GM21723 (cell line): ENCODE results near the gene GPER1.

ENCODE experiments used
- ATAC-seq: cut with Tn5 transposase; IDR thresholded peaks from one replicate; pipeline ENCODE4 v1.9.1; 2021; ENCODE audit warnings: mild to moderate bottlenecking, moderate library complexity; ENCODE audit not compliant: unreplicated experiment

The GPER1 gene

DNA sequence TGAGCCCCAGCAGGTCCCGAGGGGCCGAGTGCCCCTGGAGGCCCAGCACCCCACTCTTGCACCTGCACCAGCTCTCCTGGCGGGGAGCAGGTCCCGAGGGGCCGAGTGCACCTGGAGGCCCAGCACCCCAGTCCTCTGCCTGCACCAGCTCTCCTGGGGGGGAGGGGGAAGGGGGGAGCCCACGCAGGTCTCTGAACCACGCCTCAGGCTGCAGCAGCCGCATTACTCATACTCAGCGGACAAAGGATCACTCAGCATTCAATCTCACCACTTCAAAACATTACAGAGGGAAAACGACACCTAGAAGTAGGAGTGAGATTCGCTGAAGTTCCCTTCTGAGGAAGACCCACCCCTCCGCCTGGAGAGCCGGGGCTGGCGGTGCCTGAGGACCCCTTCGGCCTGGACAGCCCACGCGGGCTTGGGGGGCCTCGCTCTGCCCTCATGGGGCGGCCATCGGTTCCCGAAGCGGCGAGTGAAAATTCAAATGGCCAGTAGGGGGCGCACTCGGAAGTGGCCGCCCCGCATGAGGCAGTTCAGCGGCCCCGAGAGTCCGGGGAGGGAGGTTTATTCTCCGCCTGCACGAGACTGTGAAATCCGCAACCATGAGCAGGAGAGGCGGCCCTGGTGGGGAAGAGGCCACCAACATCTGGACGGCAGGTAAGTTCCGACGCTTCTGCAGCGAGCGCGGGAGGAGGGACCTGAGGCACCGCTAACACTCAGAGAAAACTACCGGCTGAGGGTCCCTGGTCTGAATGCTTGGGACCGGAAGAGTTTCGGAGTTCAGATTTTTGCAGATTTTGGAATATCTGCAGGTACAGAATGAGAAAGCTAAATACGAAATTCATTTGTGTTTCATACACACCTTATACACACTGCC lies 1.1 kb upstream of the GPER1 start:
- peak; percentile 87 for ATAC-seq

GRCh38 chr7:1087465-1087814 lies 473 bp upstream of the GPER1 start:
- no peak for ATAC-seq

GRCh38 chr7:1090236-1090635 lies 2.3 kb downstream of the GPER1 start:
- ATAC-seq, result no peak

GRCh38 chr7:1090686-1091643 lies 3.1 kb downstream of the GPER1 start:
- ATAC-seq, result no peak

DNA sequence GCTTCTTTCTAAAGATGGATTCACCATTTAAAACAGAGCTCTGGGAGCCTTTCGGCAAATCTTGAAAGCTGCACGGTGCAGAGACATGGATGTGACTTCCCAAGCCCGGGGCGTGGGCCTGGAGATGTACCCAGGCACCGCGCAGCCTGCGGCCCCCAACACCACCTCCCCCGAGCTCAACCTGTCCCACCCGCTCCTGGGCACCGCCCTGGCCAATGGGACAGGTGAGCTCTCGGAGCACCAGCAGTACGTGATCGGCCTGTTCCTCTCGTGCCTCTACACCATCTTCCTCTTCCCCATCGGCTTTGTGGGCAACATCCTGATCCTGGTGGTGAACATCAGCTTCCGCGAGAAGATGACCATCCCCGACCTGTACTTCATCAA lies 3.7 kb downstream of the GPER1 start:
- no peak for ATAC-seq

DNA sequence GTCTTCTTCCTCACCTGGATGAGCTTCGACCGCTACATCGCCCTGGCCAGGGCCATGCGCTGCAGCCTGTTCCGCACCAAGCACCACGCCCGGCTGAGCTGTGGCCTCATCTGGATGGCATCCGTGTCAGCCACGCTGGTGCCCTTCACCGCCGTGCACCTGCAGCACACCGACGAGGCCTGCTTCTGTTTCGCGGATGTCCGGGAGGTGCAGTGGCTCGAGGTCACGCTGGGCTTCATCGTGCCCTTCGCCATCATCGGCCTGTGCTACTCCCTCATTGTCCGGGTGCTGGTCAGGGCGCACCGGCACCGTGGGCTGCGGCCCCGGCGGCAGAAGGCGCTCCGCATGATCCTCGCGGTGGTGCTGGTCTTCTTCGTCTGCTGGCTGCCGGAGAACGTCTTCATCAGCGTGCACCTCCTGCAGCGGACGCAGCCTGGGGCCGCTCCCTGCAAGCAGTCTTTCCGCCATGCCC lies 4.3 kb downstream of the GPER1 start:
- no peak for ATAC-seq

GRCh38 chr7:1092806-1093501 lies 5.0 kb downstream of the GPER1 start:
- no peak for ATAC-seq

- ATAC-seq, result no peak
These were observed 5.6 kb downstream of the GPER1 start for GRCh38 chr7:1093502-1093843.

DNA sequence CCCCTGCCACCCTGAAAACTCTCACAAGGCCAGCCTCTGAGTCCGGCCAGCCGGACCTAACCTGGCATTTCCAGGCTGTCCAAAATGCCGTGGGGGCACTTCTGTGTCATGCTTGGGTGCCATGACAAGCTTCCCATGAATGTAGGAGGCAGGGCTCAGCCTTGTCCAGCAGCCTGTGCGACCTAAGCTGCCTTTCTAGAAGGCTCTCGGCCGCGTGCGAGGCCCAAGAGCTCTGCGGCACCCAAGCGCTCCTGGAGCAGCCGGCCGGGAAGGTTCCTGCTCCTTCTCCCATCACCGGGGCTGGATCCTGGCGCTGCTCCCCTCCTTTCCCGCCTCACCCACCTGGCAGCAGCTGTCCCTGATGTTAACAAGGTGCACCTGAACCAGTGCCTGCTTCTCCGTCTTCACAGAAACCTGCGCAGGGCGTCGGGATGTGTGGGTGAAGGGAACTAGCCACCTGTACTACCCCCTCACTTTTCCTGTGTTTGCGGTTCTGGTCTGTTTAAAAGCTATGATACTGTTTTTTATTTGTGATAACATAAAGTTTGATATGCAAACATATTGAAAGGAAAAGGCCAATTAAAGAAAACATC lies 6.1 kb downstream of the GPER1 start:
- no peak for ATAC-seq

GRCh38 chr7:1094870-1095269 lies 7.0 kb downstream of the GPER1 start:
- no peak for ATAC-seq

- no peak for ATAC-seq
These were observed 7.8 kb downstream of the GPER1 start for GRCh38 chr7:1095621-1096155.

DNA sequence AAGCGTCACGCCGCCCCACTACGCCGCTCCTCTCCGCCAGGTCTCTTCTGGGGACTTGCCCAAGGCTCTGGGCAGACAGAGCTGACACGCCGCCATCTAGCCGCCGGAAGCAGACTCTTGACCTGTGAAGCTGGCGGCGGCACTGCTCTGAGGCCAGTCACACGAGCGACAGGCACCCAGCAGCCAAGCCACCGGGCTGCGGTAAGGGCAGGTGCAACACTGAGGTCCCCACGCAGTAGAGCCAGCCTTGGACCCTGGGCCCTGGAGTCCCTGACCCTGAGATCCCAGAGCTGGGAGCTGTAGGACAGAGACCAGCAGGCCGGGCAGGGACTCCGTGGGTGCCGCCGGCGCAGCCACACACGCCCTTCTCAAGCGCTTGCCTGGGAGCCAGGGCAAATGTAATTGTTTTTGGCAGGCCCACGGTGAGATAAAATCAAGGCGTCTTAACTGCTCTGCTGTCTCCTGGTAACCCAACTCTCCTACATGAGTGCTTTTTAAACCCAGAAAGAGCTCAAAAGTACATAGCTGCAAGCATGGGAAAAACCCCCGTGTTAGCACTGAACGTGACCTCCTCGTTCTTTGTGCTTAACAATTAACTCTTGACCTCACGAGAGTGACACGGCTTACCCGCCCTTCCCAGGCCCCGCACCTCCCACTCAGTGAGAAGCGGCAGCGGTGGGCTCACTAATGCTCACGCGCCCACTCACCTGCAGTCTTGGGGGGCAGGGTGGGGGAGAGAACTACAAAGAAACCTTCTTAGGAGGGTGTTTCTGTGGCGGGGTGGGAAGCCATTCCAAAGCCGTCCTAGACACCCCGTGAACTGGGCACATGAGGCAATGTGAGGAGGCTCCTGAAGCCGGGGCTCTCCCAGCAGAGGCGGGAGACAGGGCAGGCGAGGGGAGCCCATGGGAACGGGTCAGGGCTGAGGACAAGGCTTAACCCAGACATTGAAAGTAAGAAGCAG lies 8.5 kb downstream of the GPER1 start:
- no peak for ATAC-seq

- no peak for ATAC-seq
These were observed 9.2 kb downstream of the GPER1 start for GRCh38 chr7:1097120-1097504.

GRCh38 chr7:1098243-1099153 lies 10.6 kb downstream of the GPER1 start:
- ATAC-seq, result no peak

- ATAC-seq, result no peak
These were observed 11.2 kb downstream of the GPER1 start for GRCh38 chr7:1099154-1099542.

DNA sequence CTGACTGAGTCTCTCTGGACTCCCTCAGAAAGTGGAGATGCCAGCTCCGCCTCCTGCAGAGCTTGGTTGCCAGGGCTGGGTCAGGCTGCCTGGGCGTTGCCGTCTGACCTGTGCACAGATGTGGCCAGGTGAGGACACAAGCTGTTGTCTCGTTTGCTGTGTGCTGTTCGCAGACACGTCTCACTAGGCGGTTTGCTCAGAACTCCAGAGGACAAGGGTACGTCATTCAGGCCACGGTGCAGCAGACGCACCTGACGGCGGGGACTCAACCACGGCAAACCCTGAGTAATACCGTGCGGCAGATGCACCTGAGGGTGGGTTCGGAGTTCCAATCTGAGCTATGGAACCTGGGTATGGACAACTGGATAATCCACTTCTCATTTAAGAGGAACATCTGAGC lies 11.7 kb downstream of the GPER1 start:
- ATAC-seq, result no peak

DNA sequence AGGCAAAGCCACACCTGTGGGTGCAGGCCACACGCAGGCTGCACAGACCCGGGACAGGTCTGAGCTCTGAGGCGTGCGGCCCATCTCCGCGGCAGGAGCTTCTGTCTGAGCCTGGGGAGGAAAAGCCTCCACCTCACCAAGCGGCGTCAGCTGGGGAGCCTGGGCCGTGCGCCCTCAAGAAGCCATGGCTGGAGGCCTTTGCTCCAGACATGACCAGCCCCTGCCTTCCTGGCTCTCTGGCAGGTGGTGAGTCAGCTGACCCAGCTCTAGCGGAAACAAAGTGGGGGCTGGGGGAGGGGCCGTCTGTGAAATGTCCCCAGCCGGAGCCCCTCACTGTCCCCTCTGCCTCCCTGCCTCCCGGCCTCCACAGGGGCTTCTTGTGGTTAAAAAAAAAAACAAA lies 12.5 kb downstream of the GPER1 start:
- ATAC-seq, result no peak

GRCh38 chr7:1100834-1101562 lies 13.1 kb downstream of the GPER1 start:
- no peak for ATAC-seq
